Adrenal gland (tissue), 5 donors: ENCODE results near the gene SRRT.

Source experiments
- POLR2A ChIP-seq, 2 donors: fragments of 450-650 bp; IDR thresholded peaks; one replicate each; pipeline ENCODE4 v1.6.1; 2017; ENCODE audit warnings: antibody characterized with exemption in 2 of 2, mild to moderate bottlenecking in 2 of 2, moderate library complexity in 1 of 2
- TF ChIP-seq, protein P1 (sequence below), 6 experiments: fragments of 450-650 bp in 4 of 6; fragments of 200-600 bp in 2 of 6; sonication (generic) in 1 of 6; IDR thresholded peaks; 1 replicate in 5 of 6; 2 replicates in 1 of 6; pipeline versions ENCODE4 v1.5.1 to v1.8.0; 2016 to 2021; ENCODE audit warnings: antibody characterized with exemption in 6 of 6, mild to moderate bottlenecking in 2 of 6, moderate library complexity in 1 of 6
- donor health status: DM: no; HTN: no; CAD: no.

- TF ChIP-seq, protein P1, sequence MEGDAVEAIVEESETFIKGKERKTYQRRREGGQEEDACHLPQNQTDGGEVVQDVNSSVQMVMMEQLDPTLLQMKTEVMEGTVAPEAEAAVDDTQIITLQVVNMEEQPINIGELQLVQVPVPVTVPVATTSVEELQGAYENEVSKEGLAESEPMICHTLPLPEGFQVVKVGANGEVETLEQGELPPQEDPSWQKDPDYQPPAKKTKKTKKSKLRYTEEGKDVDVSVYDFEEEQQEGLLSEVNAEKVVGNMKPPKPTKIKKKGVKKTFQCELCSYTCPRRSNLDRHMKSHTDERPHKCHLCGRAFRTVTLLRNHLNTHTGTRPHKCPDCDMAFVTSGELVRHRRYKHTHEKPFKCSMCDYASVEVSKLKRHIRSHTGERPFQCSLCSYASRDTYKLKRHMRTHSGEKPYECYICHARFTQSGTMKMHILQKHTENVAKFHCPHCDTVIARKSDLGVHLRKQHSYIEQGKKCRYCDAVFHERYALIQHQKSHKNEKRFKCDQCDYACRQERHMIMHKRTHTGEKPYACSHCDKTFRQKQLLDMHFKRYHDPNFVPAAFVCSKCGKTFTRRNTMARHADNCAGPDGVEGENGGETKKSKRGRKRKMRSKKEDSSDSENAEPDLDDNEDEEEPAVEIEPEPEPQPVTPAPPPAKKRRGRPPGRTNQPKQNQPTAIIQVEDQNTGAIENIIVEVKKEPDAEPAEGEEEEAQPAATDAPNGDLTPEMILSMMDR (IDR thresholded peaks at IDR 0.05), result no peak
- TF ChIP-seq POLR2A (IDR thresholded peaks at IDR 0.05), result no peak
Observed at GRCh38 chr7:100878013-100878412, 3.1 kb downstream of the SRRT start.
